ENCODE measurements around the gene NRCAM. TPM values are rescaled to one million over a fixed set of nuclear protein-coding genes. Genes with fewer than 3 reads are reported as not detected.
"Not testable (repeated sequence)": the region's sequence is repeated elsewhere in the genome, so short reads cannot be mapped to it uniquely, and the experiment has no call there.

The NRCAM gene
- total RNA-seq = 4.7 TPM
- polyA plus RNA-seq = 13.9 TPM
- long read RNA-seq, donor 1 = 0 reads
- long read RNA-seq, donor 2 = 0 reads
- long read RNA-seq, donor 3 = 0 reads
- long read RNA-seq, donor 4 = 0 reads
- long read RNA-seq, donor 5 = 0 reads
- long read RNA-seq, donor 6 = 0 reads
- long read RNA-seq, donor 7 = 0 reads
- long read RNA-seq, donor 8 = 0 reads
- long read RNA-seq, donor 9 = 0 reads
- long read RNA-seq, donor 10 = 0 reads

DNA sequence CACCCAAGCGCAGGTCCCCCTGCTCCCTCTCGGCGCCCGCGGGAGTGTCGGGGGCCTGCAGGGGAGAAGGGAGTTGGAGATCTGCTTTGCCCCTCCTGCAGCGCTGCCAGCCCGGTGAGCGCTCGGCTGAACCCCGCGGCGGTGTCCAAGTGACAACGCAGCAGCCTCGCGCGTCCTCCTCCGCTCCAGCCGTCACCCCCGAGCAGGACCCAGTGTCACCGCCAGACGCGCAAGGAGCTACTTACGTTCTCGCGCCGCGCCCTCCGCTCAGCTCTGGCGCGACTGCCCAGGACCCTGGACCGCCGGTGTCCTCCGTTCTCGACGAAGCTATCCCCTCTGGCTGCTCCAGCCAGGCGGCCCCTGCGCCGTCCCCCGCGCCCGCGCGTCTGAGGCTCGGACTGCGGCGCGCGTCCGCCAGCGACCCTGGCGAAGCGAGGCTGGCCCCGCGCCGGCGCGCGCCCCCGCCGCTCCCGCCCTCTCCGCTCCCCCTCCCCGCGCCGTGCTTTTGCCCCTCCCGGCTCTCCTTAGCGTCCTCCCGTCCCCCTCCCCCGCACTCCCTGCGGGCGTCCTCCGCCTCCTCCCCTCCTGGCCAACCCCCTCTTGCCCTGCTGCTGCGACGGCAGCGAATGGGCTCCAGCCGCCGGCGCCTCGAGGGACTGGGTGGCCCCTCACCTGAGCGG, at the start of gene NRCAM:
NRCAM (minus strand) TSS at position 439 of the 680 bp plus-strand sequence. CDS start 216,372 bp downstream, outside the sequence.
- Histone ChIP-seq H3K27me3 (ENCODE audit: control insufficient read depth in 2 of 2, insufficient read depth in 1 of 2, low read length in 1 of 2) (peaks cover 50 to 85% of the 10 kb centered on the region in 2 donors), H3K4me3 (ENCODE audit: low read length in 2 of 2) (peak within 1 kb of the TSS; percentile 33 to 56), H3K36me3 (ENCODE audit: control insufficient read depth in 2 of 2, insufficient read depth in 2 of 2, low read length in 1 of 2) (no peaks in the 10 kb centered on the region), H3K4me1 (ENCODE audit: control insufficient read depth in 2 of 2, insufficient read depth in 2 of 2, low read length in 2 of 2) (peaks cover 0 to 3% of the 10 kb centered on the region in 2 donors), H3K9me3 (ENCODE audit: control insufficient read depth in 2 of 2, insufficient read depth in 1 of 2, low read length in 1 of 2) (no peaks in the 10 kb centered on the region), H3K27ac (ENCODE audit: low read depth in 1 of 2, low read length in 1 of 2) (no peak within 1 kb of the TSS)
- 1% methylated on average over 81 of the region's 81 CpGs for WGBS
- DNase-seq (ENCODE audit: low read depth in 6 of 9, low spot score in 9 of 9) = peak in 3 of 9 donors; percentile 2 to 24 (median 21)

DNA sequence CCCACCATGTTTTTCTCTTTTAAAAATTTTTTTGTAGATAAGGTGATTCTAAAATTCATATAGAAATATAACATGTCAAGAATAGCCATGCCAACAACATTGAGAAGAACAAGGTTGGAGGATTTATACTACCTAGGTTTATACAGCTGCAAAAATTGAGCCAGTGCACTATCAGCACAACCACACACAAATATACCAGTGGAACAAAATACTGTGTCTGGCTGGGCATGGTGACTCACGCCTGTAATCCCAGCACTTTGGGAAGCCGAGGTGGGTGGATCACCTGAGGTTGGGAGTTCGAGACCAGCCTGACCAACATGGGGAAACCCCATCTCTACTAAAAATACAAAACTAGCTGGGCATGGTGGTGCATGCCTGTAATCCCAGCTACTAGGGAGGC, 48.3 kb upstream of the NRCAM start:
- WGBS = 95% methylated on average over 3 of the region's 3 CpGs
- DNase-seq (ENCODE audit: low read depth in 6 of 9, low spot score in 9 of 9); H3K9me3 ChIP-seq (ENCODE audit: control insufficient read depth in 2 of 2, insufficient read depth in 1 of 2, low read length in 1 of 2); H3K27ac ChIP-seq (ENCODE audit: low read depth in 1 of 2, low read length in 1 of 2); H3K27me3 ChIP-seq (ENCODE audit: control insufficient read depth in 2 of 2, insufficient read depth in 1 of 2, low read length in 1 of 2); H3K4me1 ChIP-seq (ENCODE audit: control insufficient read depth in 2 of 2, insufficient read depth in 2 of 2, low read length in 2 of 2); H3K4me3 ChIP-seq (ENCODE audit: low read length in 2 of 2): not testable (repeated sequence)
- H3K36me3 ChIP-seq (ENCODE audit: control insufficient read depth in 2 of 2, insufficient read depth in 2 of 2, low read length in 1 of 2) = peaks cover 3 to 13% of the 10 kb centered on the region in 2 donors

DNA sequence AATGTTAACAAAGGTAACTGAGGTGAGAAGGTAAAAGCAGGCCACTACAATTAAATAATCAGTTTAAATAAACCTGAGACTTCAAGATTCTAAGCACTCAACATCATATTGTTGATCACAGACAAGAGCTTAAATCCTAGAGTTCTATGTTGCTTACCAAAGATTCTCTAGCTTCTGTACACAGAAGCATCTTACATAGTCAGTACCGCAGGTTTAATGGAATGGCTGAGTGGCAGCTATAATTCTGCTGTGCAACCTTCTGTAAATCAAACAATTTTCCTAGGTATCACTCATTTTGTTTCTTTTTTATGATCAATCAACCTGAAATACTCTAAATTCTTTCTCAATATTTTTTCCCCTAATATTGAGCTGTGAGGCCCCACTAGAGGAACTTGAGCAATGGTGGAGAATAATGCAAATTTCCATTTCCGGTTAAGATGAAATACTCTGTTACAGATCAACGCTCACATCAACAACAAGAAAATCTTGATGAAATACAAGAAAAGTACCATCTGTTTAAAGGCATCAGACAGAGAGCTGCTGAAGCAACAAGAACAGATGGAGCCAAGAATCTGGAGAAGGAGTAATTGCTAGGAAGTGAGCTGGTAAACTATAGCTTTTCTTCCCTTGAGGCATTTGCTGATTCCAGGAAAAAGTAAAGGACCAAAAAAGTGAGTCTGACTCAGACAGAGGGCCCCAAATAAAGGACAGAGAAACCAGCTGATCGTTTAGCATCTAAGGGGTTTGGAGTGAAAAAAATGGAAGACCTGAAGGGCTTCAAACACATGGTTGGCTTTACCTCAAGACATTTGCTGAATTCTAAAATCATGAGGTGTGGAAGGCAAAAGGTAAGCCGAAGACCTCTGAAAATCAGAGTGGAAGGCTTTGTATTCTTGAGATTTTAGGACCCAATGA, 47.1 kb upstream of the NRCAM start:
- no peak for DNase-seq (ENCODE audit: low read depth in 6 of 9, low spot score in 9 of 9)
- Histone ChIP-seq H3K4me3 (ENCODE audit: low read length in 2 of 2) (no peak overlapping the region), H3K4me1 (ENCODE audit: control insufficient read depth in 2 of 2, insufficient read depth in 2 of 2, low read length in 2 of 2) (no peaks in the 10 kb centered on the region), H3K36me3 (ENCODE audit: control insufficient read depth in 2 of 2, insufficient read depth in 2 of 2, low read length in 1 of 2) (peaks cover 3 to 16% of the 10 kb centered on the region in 2 donors), H3K9me3 (ENCODE audit: control insufficient read depth in 2 of 2, insufficient read depth in 1 of 2, low read length in 1 of 2) (no peaks in the 10 kb centered on the region), H3K27me3 (ENCODE audit: control insufficient read depth in 2 of 2, insufficient read depth in 1 of 2, low read length in 1 of 2) (no peaks in the 10 kb centered on the region), H3K27ac (ENCODE audit: low read depth in 1 of 2, low read length in 1 of 2) (no peak overlapping the region)
- 94% methylated on average over 5 of the region's 5 CpGs for WGBS

DNA sequence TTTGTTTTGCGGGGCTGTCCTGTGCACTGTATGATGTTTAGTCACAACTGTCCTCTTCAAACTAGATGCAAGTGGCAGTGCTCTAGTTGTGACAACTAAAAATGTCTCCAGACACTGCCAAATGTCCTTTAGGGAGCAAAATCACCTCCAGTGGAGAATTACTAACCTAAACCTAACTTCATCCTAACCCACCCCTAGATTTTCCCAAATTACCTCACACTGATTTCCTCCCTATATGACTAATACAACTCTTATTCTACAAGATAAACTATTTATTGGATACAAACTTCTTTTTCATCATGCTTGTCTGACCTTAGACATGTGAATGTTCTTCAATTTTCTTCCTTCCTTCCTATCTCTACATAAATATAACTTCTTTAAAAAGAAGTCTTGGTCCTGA, 43.3 kb upstream of the NRCAM start:
- no peak for DNase-seq (ENCODE audit: low read depth in 6 of 9, low spot score in 9 of 9)
- Histone ChIP-seq H3K27ac (ENCODE audit: low read depth in 1 of 2, low read length in 1 of 2) (no peak overlapping the region), H3K4me3 (ENCODE audit: low read length in 2 of 2) (no peak overlapping the region), H3K27me3 (ENCODE audit: control insufficient read depth in 2 of 2, insufficient read depth in 1 of 2, low read length in 1 of 2) (no peaks in the 10 kb centered on the region), H3K9me3 (ENCODE audit: control insufficient read depth in 2 of 2, insufficient read depth in 1 of 2, low read length in 1 of 2) (no peaks in the 10 kb centered on the region), H3K4me1 (ENCODE audit: control insufficient read depth in 2 of 2, insufficient read depth in 2 of 2, low read length in 2 of 2) (no peaks in the 10 kb centered on the region), H3K36me3 (ENCODE audit: control insufficient read depth in 2 of 2, insufficient read depth in 2 of 2, low read length in 1 of 2) (peaks cover 3 to 14% of the 10 kb centered on the region in 2 donors)
- 98% methylated on average over 1 of the region's 1 CpG for WGBS

DNA sequence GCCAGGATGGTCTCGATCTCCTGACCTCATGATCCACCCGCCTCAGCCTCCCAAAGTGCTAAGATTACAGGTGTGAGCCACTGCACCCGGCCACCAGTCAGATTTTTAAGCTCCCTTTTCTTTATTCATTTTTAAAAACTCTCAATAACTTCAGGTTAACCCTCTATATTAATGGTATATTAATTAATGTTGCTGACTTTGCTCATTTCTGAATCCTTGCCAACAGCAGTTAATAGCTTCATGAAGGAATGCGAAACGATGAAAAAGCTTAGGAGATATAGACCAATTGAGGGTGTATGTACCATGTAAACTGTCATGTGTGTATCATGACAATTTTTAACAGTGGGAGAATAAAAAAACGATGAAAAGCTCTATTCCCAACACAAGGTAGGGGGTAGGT, 42.2 kb upstream of the NRCAM start:
- Histone ChIP-seq H3K4me3 (ENCODE audit: low read length in 2 of 2) (no peak overlapping the region), H3K36me3 (ENCODE audit: control insufficient read depth in 2 of 2, insufficient read depth in 2 of 2, low read length in 1 of 2) (peaks cover 6 to 18% of the 10 kb centered on the region in 2 donors), H3K27me3 (ENCODE audit: control insufficient read depth in 2 of 2, insufficient read depth in 1 of 2, low read length in 1 of 2) (no peaks in the 10 kb centered on the region), H3K4me1 (ENCODE audit: control insufficient read depth in 2 of 2, insufficient read depth in 2 of 2, low read length in 2 of 2) (no peaks in the 10 kb centered on the region), H3K9me3 (ENCODE audit: control insufficient read depth in 2 of 2, insufficient read depth in 1 of 2, low read length in 1 of 2) (no peaks in the 10 kb centered on the region), H3K27ac (ENCODE audit: low read depth in 1 of 2, low read length in 1 of 2) (no peak overlapping the region)
- no peak for DNase-seq (ENCODE audit: low read depth in 6 of 9, low spot score in 9 of 9)
- 86% methylated on average over 6 of the region's 6 CpGs for WGBS

DNA sequence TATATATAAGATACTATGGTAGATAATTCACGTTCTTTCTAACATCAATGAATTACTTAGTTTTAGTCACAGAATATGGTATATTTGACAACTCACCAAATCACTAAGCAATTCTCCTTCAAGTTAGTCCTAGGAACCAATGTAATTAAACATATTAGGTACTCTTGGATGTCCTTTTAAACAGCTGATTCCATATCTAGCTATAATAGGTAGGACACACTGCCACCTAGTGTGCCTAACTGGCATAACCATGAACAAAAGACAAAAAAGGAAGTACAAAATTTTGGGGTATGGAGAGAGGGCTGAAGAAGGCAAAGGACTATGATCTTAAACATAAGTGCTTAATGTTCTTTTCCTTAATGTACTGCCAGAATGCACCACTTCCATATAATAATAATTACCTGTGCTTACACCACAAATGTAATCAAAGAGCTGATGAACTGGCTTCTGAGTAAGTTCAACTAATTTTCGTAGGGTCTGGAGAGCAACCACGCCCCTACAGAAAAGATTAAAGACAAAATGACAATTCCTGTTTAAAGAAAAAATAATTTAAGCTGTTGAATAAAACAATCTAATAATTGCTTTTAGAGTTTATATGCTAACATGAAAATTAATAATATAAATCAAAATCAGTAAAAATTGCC, 41.0 kb upstream of the NRCAM start:
- WGBS = over 99% methylated on average over 3 of the region's 3 CpGs

DNA sequence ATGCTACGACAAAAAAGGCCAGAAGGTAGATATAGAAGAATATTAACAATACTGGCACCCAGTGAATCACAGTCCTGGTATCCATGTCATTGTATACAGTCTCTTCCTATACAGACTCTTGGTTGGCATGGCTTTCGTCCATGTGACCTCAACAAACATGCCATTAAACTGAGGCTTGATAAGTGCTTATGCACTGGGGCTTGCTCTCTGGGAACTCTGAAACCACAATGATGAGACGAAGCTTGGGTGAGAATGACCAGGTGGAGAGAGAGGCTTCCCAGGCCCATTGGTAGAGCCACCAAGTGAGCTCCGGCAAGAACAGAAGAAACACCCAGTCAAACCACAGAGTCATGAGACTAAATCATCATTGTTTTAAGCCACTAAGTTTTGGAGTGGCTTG, 36.5 kb upstream of the NRCAM start:
- Histone ChIP-seq H3K36me3 (ENCODE audit: control insufficient read depth in 2 of 2, insufficient read depth in 2 of 2, low read length in 1 of 2) (peaks cover 3 to 8% of the 10 kb centered on the region in 2 donors), H3K27ac (ENCODE audit: low read depth in 1 of 2, low read length in 1 of 2) (no peak overlapping the region), H3K4me3 (ENCODE audit: low read length in 2 of 2) (no peak overlapping the region), H3K4me1 (ENCODE audit: control insufficient read depth in 2 of 2, insufficient read depth in 2 of 2, low read length in 2 of 2) (no peaks in the 10 kb centered on the region), H3K9me3 (ENCODE audit: control insufficient read depth in 2 of 2, insufficient read depth in 1 of 2, low read length in 1 of 2) (no peaks in the 10 kb centered on the region), H3K27me3 (ENCODE audit: control insufficient read depth in 2 of 2, insufficient read depth in 1 of 2, low read length in 1 of 2) (no peaks in the 10 kb centered on the region)
- WGBS = 82% methylated on average over 4 of the region's 4 CpGs
- no peak for DNase-seq (ENCODE audit: low read depth in 6 of 9, low spot score in 9 of 9)

More for the DNA sequence above, 41.0 kb upstream of the NRCAM start:
- Histone ChIP-seq H3K36me3 (ENCODE audit: control insufficient read depth in 2 of 2, insufficient read depth in 2 of 2, low read length in 1 of 2) (peaks cover 6 to 21% of the 10 kb centered on the region in 2 donors), H3K27ac (ENCODE audit: low read depth in 1 of 2, low read length in 1 of 2) (no peak overlapping the region), H3K27me3 (ENCODE audit: control insufficient read depth in 2 of 2, insufficient read depth in 1 of 2, low read length in 1 of 2) (no peaks in the 10 kb centered on the region), H3K9me3 (ENCODE audit: control insufficient read depth in 2 of 2, insufficient read depth in 1 of 2, low read length in 1 of 2) (no peaks in the 10 kb centered on the region), H3K4me1 (ENCODE audit: control insufficient read depth in 2 of 2, insufficient read depth in 2 of 2, low read length in 2 of 2) (no peaks in the 10 kb centered on the region), H3K4me3 (ENCODE audit: low read length in 2 of 2) (no peak overlapping the region)
- peak; percentile 18 to 68 (median 35) for DNase-seq (ENCODE audit: low read depth in 6 of 9, low spot score in 9 of 9)

DNA sequence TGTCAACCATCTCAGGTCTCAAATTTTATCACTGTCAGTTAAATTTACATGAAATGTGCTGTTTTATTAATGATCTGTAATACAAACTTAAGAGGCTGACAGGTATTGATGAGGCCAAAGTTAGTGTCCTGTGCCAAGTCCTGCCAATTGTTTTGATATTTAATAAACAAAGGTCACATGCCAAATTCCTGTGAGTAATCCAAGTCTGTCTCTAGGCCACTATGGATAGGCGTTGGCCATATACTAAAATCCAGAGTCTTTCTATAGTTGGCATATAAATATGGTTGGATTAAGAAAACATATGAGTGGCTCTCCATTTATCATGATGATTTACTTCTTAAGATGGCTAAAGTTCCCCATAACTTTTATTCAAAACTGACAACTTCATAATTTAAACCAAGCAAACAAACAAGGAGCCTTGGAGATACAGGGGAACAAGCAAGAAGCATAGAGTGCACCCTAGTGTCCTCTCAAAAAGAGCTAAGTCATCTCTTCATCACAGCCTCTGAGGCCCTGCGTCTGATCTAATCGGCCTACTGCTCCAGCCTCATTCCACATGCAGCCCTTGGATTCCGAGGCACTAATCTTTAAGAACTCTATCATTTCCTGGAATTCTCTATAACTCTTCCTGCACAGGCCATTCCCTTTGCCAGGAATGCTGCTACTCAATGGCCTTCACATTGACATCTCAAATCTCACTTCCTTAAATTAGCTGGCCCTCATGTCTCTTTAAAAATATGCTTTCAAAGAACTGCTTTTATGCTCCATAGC, 32.7 kb upstream of the NRCAM start:
- WGBS = 96% methylated on average over 4 of the region's 4 CpGs
- H3K36me3 ChIP-seq (ENCODE audit: control insufficient read depth in 2 of 2, insufficient read depth in 2 of 2, low read length in 1 of 2) = peaks cover 0 to 4% of the 10 kb centered on the region in 2 donors
- no peaks in the 10 kb centered on the region for H3K4me1 ChIP-seq (ENCODE audit: control insufficient read depth in 2 of 2, insufficient read depth in 2 of 2, low read length in 2 of 2)
- H3K4me3 ChIP-seq (ENCODE audit: low read length in 2 of 2) = no peak overlapping the region
- no peaks in the 10 kb centered on the region for H3K9me3 ChIP-seq (ENCODE audit: control insufficient read depth in 2 of 2, insufficient read depth in 1 of 2, low read length in 1 of 2)
- no peaks in the 10 kb centered on the region for H3K27me3 ChIP-seq (ENCODE audit: control insufficient read depth in 2 of 2, insufficient read depth in 1 of 2, low read length in 1 of 2)
- no peak for DNase-seq (ENCODE audit: low read depth in 6 of 9, low spot score in 9 of 9)
- no peak overlapping the region for H3K27ac ChIP-seq (ENCODE audit: low read depth in 1 of 2, low read length in 1 of 2)
